Astrocyte (in vitro differentiated cells and primary cell): ENCODE results near the gene DNAJB9. TPM values are rescaled to one million over a fixed set of nuclear protein-coding genes. Genes with fewer than 3 reads are reported as not detected.

Experiments
- DNase-seq: peaks from one replicate; pipeline ENCODE4 v3.0.0-alpha.2; 2010; ENCODE audit warnings: low read depth
- FAIRE-seq: peaks from 2 replicates; lab custom pipeline; 2011; peaks lifted over from hg19 to GRCh38; lab: Jason Lieb, UNC
- H2AFZ ChIP-seq: 2 replicates; pipeline ENCODE4 v1.6.0; 2012; ENCODE audit warnings: low read depth, low read length, inconsistent platforms
- H3K27ac ChIP-seq: 2 replicates; pipeline ENCODE4 v1.5.1; 2011; ENCODE audit warnings: low read depth, low read length, inconsistent platforms
- H3K27me3 ChIP-seq: 2 replicates; pipeline ENCODE4 v1.6.0; 2011; ENCODE audit warnings: low read length, inconsistent platforms; ENCODE audit not compliant: insufficient read depth
- H3K36me3 ChIP-seq: 2 replicates; pipeline ENCODE4 v1.5.1; 2011; ENCODE audit warnings: low read length, inconsistent platforms; ENCODE audit not compliant: insufficient read depth
- H3K4me1 ChIP-seq: 2 replicates; pipeline ENCODE4 v1.5.1; 2011; ENCODE audit warnings: low read length, inconsistent platforms; ENCODE audit not compliant: insufficient read depth
- H3K4me2 ChIP-seq: 2 replicates; pipeline ENCODE4 v1.6.0; 2012; ENCODE audit warnings: low read length, inconsistent platforms
- H3K4me3 ChIP-seq: 2 replicates; pipeline ENCODE4 v1.5.1; 2011; ENCODE audit warnings: low read depth, mild to moderate bottlenecking, low read length, inconsistent platforms; ENCODE audit not compliant: insufficient read depth
- H3K79me2 ChIP-seq: 2 replicates; pipeline ENCODE4 v1.6.0; 2012; ENCODE audit warnings: mild to moderate bottlenecking, low read length, inconsistent platforms; ENCODE audit not compliant: insufficient read depth
- H3K9ac ChIP-seq: 2 replicates; pipeline ENCODE4 v1.6.0; 2012; ENCODE audit warnings: mild to moderate bottlenecking, low read length, inconsistent platforms
- H3K9me3 ChIP-seq: 2 replicates; pipeline ENCODE4 v1.5.1; 2012; ENCODE audit warnings: low read depth, mild to moderate bottlenecking, low read length, inconsistent platforms; ENCODE audit not compliant: insufficient read depth
- H4K20me1 ChIP-seq: 2 replicates; pipeline ENCODE4 v1.6.0; 2012; ENCODE audit warnings: low read length, inconsistent platforms; ENCODE audit not compliant: insufficient read depth
- H3K27ac Mint-ChIP-seq: one replicate; pipeline ENCODE4 v1.8.0; 2021; ENCODE audit warnings: mild to moderate bottlenecking, mixed read lengths; ENCODE audit not compliant: unreplicated experiment
- H3K27me3 Mint-ChIP-seq: one replicate; pipeline ENCODE4 v1.8.0; 2021; ENCODE audit warnings: low read depth, mixed read lengths; ENCODE audit not compliant: unreplicated experiment
- H3K36me3 Mint-ChIP-seq: one replicate; pipeline ENCODE4 v1.8.0; 2021; ENCODE audit warnings: low read depth, mixed read lengths; ENCODE audit not compliant: unreplicated experiment
- H3K4me1 Mint-ChIP-seq: one replicate; pipeline ENCODE4 v1.8.0; 2021; ENCODE audit warnings: low read depth, mixed read lengths; ENCODE audit not compliant: unreplicated experiment
- H3K4me3 Mint-ChIP-seq: one replicate; pipeline ENCODE4 v1.8.0; 2021; ENCODE audit warnings: mild to moderate bottlenecking, moderate library complexity, mixed read lengths; ENCODE audit not compliant: unreplicated experiment
- H3K9me3 Mint-ChIP-seq: one replicate; pipeline ENCODE4 v1.8.0; 2021; ENCODE audit warnings: mild to moderate bottlenecking, mixed read lengths; ENCODE audit not compliant: unreplicated experiment
- EZH2 ChIP-seq: IDR thresholded peaks from 2 replicates; pipeline ENCODE4 v1.6.1; 2012; ENCODE audit warnings: mild to moderate bottlenecking, low read length, inconsistent platforms; ENCODE audit not compliant: insufficient read depth
- total RNA-seq: library from RNA; stranded (reverse); gene quantifications from 2 replicates; pipeline ENCODE4 v1.2.1, GENCODE V29; 2021
- TF ChIP-seq, protein P1 (sequence below): IDR thresholded peaks from 2 replicates; pipeline ENCODE4 v1.5.1; 2011; ENCODE audit warnings: low read depth, mild to moderate bottlenecking, inconsistent platforms, low read length, moderate library complexity; ENCODE audit not compliant: insufficient read depth

Gene DNAJB9
- total RNA-seq, 1 donor from 2014 or later, result 25.2 TPM

- peaks cover 2% of the 10 kb centered on the region for H3K27me3 ChIP-seq
- no peak overlapping the region for H3K9ac ChIP-seq
- peaks cover 13% of the 10 kb centered on the region for H3K4me1 Mint-ChIP-seq
- no peaks in the 10 kb centered on the region for H4K20me1 ChIP-seq
- H3K9me3 Mint-ChIP-seq, result no peaks in the 10 kb centered on the region
- no peaks in the 10 kb centered on the region for H3K36me3 ChIP-seq
- TF ChIP-seq, protein P1, sequence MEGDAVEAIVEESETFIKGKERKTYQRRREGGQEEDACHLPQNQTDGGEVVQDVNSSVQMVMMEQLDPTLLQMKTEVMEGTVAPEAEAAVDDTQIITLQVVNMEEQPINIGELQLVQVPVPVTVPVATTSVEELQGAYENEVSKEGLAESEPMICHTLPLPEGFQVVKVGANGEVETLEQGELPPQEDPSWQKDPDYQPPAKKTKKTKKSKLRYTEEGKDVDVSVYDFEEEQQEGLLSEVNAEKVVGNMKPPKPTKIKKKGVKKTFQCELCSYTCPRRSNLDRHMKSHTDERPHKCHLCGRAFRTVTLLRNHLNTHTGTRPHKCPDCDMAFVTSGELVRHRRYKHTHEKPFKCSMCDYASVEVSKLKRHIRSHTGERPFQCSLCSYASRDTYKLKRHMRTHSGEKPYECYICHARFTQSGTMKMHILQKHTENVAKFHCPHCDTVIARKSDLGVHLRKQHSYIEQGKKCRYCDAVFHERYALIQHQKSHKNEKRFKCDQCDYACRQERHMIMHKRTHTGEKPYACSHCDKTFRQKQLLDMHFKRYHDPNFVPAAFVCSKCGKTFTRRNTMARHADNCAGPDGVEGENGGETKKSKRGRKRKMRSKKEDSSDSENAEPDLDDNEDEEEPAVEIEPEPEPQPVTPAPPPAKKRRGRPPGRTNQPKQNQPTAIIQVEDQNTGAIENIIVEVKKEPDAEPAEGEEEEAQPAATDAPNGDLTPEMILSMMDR, result no peak
- no peak for TF ChIP-seq EZH2
- no peak overlapping the region for H2AFZ ChIP-seq
- DNase-seq (no peak), FAIRE-seq (no peak)
- no peak overlapping the region for H3K27ac Mint-ChIP-seq
- H3K79me2 ChIP-seq, result no peaks in the 10 kb centered on the region
- H3K4me3 ChIP-seq, result no peak overlapping the region
- H3K4me2 ChIP-seq, result no peak overlapping the region
- H3K27ac ChIP-seq, result no peak overlapping the region
- no peaks in the 10 kb centered on the region for H3K4me1 ChIP-seq
- H3K4me3 Mint-ChIP-seq, result no peak overlapping the region
- peaks cover 4% of the 10 kb centered on the region for H3K27me3 Mint-ChIP-seq
- no peaks in the 10 kb centered on the region for H3K9me3 ChIP-seq
- H3K36me3 Mint-ChIP-seq, result no peaks in the 10 kb centered on the region
These were observed 41.6 kb downstream of the DNAJB9 start for GRCh38 chr7:108611268-108611667.

DNA sequence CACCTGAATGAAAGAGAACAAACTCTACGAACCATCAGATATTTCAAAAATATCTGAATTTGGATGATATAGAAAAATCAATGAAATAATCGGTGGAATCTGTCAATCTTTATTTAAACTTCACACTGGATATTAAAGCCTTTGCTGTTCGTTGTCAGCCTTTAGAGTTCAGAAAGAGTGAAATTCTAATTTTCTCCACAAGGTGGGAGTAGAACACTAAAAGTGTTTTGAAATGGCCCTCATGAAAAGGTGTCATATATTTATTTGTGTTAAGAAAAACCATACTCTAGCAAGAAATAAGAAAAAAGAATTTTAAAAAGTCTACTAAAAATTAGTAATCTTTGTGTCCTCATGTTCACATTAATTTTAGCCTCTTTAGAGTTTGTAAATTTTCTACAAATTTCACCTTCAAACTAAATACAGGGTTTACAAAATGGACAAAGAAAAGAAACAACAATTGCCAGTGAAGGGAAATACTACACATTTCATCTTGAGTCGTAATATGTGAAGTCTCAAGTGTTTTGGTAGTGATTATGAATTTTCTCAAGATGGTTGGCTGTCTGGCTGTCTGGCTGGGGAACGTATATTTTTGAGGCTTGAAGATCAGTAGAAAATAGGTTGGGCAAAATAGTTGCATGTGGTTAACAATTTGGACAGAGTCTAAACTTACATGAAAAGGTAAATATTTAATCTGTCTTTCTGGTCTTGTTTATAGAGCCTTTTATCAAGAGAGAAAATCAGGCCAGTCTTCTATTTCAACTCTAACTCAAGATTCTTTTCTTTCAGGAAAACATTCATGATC, 43.7 kb downstream of the DNAJB9 start:
- Mint-ChIP-seq H3K36me3 (no peaks in the 10 kb centered on the region), H3K27me3 (peaks cover 4% of the 10 kb centered on the region), H3K4me3 (no peak overlapping the region), H3K27ac (no peak overlapping the region), H3K9me3 (no peaks in the 10 kb centered on the region), H3K4me1 (peaks cover 13% of the 10 kb centered on the region)
- Histone ChIP-seq H3K27me3 (peaks cover 2% of the 10 kb centered on the region), H3K4me3 (no peak overlapping the region), H3K4me2 (no peak overlapping the region), H3K9me3 (no peaks in the 10 kb centered on the region), H3K36me3 (no peaks in the 10 kb centered on the region), H4K20me1 (no peaks in the 10 kb centered on the region), H3K79me2 (no peaks in the 10 kb centered on the region), H3K27ac (no peak overlapping the region), H2AFZ (no peak overlapping the region), H3K9ac (no peak overlapping the region), H3K4me1 (no peaks in the 10 kb centered on the region)
- DNase-seq (peak; percentile 6), FAIRE-seq (no peak)
- no peak for TF ChIP-seq EZH2
- TF ChIP-seq, protein P1, result peak; percentile 63

DNA sequence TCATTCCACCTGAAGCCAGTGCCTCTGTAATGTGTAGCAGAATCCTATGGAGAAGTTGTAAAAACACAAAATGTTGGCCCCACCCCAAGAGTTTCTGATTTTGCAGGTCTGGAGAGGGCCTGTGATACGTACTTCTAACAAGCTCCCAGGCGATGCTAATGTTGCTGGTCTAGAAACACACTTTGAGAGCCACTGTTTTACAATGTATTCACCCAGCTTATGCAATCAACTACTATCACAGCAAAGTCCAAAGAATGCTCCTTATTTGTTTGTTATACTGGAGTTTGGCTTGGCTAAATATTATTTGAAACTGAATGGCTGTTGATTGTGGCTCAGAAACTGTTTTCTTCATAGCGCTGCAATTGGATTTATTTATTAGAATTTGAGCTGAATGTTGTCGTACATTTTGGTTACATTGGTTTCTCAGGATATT, 44.3 kb downstream of the DNAJB9 start:
- H3K9me3 Mint-ChIP-seq, result no peaks in the 10 kb centered on the region

More for the DNA sequence above, 44.3 kb downstream of the DNAJB9 start:
- no peaks in the 10 kb centered on the region for H3K36me3 ChIP-seq
- Mint-ChIP-seq H3K27ac (no peak overlapping the region), H3K36me3 (no peaks in the 10 kb centered on the region), H3K4me1 (peaks cover 11% of the 10 kb centered on the region), H3K4me3 (no peak overlapping the region), H3K27me3 (peaks cover 4% of the 10 kb centered on the region)
- H3K4me1 ChIP-seq, result no peaks in the 10 kb centered on the region
- peaks cover 2% of the 10 kb centered on the region for H3K27me3 ChIP-seq
- no peak for FAIRE-seq
- no peaks in the 10 kb centered on the region for H3K79me2 ChIP-seq
- no peak overlapping the region for H3K4me2 ChIP-seq
- no peaks in the 10 kb centered on the region for H3K9me3 ChIP-seq
- H3K27ac ChIP-seq, result no peak overlapping the region
- no peak overlapping the region for H3K9ac ChIP-seq
- DNase-seq, result no peak
- H4K20me1 ChIP-seq, result no peaks in the 10 kb centered on the region
- TF ChIP-seq EZH2, result no peak
- TF ChIP-seq, protein P1, result no peak
- no peak overlapping the region for H2AFZ ChIP-seq
- no peak overlapping the region for H3K4me3 ChIP-seq
